HCT116 (cell line): ENCODE measurements around the gene C1QTNF3. TPM values are rescaled to one million over a fixed set of nuclear protein-coding genes. Genes with fewer than 3 reads are reported as not detected.

ENCODE experiments used
- ATAC-seq: fragments of 200-7000 bp; cut with Tn5 transposase; 2 replicates; pipeline ENCODE4 v1.9.1; 2020; ENCODE audit warnings: mild to moderate bottlenecking, moderate library complexity
- BruUV-seq: library from RNA; stranded (reverse); fragments of 400-500 nt; replicated peaks from 2 replicates; lab custom pipeline; 2021; lab: Mats Ljungman, UMichigan
- CTCF ChIA-PET: fragments of 300-600 bp; sonication (Branson Sonifier 250); formaldehyde crosslinking; loops from one replicate; lab custom pipeline; 2021; ENCODE audit warnings: antibody characterized with exemption; lab: Charles Lee
- POLR2A ChIA-PET: fragments of 300-600, 350-600 bp; sonication (Branson Sonifier 250); formaldehyde crosslinking; loops from one replicate; lab custom pipeline; 2021; ENCODE audit warnings: antibody characterized with exemption; lab: Charles Lee
- RAD21 ChIA-PET, 2 experiments: fragments of 300-600 bp; sonication (Branson Sonifier 250); formaldehyde crosslinking; loops; one replicate each; lab custom pipeline; 2023; ENCODE audit warnings: low total read pairs in 2 of 2; ENCODE audit not compliant: uncharacterized antibody in 2 of 2, unreplicated experiment in 2 of 2, low non-redundant PET in 1 of 2; lab: Charles Lee
- DNase-seq: peaks from one replicate; pipeline ENCODE4 v3.0.0-alpha.2; 2010; ENCODE audit warnings: low read depth, low spot score
- H2AFZ ChIP-seq: fragments of 200-600 bp; shearing (Covaris generic), sonication (generic); 2 replicates; pipeline ENCODE4 v1.6.1; 2017; ENCODE audit warnings: low read depth, mixed run types, mixed read lengths, antibody characterized with exemption, low read length; ENCODE audit not compliant: poor library complexity, severe bottlenecking
- H3K27ac ChIP-seq: 2 replicates; pipeline ENCODE4 v1.5.1; 2012; ENCODE audit warnings: low read depth, low read length
- H3K27me3 ChIP-seq: fragments of 200-600 bp; sonication (generic); 2 replicates; pipeline ENCODE4 v1.6.1; 2016; ENCODE audit warnings: mixed run types, low read length, mixed read lengths; ENCODE audit not compliant: insufficient read depth
- H3K36me3 ChIP-seq, 2 experiments: fragments of 200-500 bp in 1 of 2; fragments of 200-600 bp in 1 of 2; sonication (Bioruptor generic) in 1 of 2; sonication (generic) in 1 of 2; 2 replicates each; pipeline versions ENCODE4 v1.5.1 to v1.6.1; 2014 to 2016; ENCODE audit warnings: low read length in 2 of 2, inconsistent platforms in 1 of 2, mixed read lengths in 1 of 2, mixed run types in 1 of 2; ENCODE audit not compliant: insufficient read depth in 2 of 2, control insufficient read depth in 1 of 2
- H3K4me1 ChIP-seq, 2 experiments: fragments of 200-600 bp in 1 of 2; sonication (generic) in 1 of 2; 2 replicates each; pipeline versions ENCODE4 v1.5.1 to v1.6.1; 2012 to 2017; ENCODE audit warnings: low read length in 2 of 2, inconsistent platforms in 1 of 2, mild to moderate bottlenecking in 1 of 2, mixed read lengths in 1 of 2, mixed run types in 1 of 2, moderate library complexity in 1 of 2; ENCODE audit not compliant: insufficient read depth in 2 of 2, control insufficient read depth in 1 of 2
- H3K4me2 ChIP-seq: fragments of 200-600 bp; sonication (generic); 2 replicates; pipeline ENCODE4 v1.6.1; 2017; ENCODE audit warnings: mixed run types, low read length, mixed read lengths
- H3K4me3 ChIP-seq, 2 experiments: fragments of 200-600 bp in 1 of 2; sonication (generic) in 1 of 2; replicated peaks in 1 of 2; 2 replicates each; pipeline ENCODE4 v1.5.1; 2011 to 2016; ENCODE audit warnings: low read length in 2 of 2, control low read depth in 1 of 2, low read depth in 1 of 2, mild to moderate bottlenecking in 1 of 2, mixed read lengths in 1 of 2, mixed run types in 1 of 2
- H3K79me2 ChIP-seq: fragments of 200-600 bp; sonication (generic); 2 replicates; pipeline ENCODE4 v1.6.1; 2017; ENCODE audit warnings: mild to moderate bottlenecking, mixed run types, low read length, moderate library complexity, mixed read lengths; ENCODE audit not compliant: insufficient read depth
- H3K9ac ChIP-seq: fragments of 200-600 bp; sonication (generic); 2 replicates; pipeline ENCODE4 v1.6.1; 2016; ENCODE audit warnings: low read length, mixed read lengths
- H3K9me2 ChIP-seq: fragments of 200-600 bp; sonication (generic), shearing (Covaris generic); 2 replicates; pipeline ENCODE4 v1.6.1; 2017; ENCODE audit warnings: mixed run types, mild to moderate bottlenecking, moderate library complexity; ENCODE audit not compliant: insufficient read depth
- H3K9me3 ChIP-seq, 2 experiments: fragments of 200-500 bp in 1 of 2; fragments of 200-600 bp in 1 of 2; sonication (Bioruptor generic) in 1 of 2; sonication (generic) in 1 of 2; 2 replicates each; pipeline ENCODE4 v1.6.1; 2014 to 2017; ENCODE audit warnings: low read length in 2 of 2, mixed read lengths in 2 of 2, inconsistent platforms in 1 of 2, low read depth in 1 of 2, mild to moderate bottlenecking in 1 of 2, mixed run types in 1 of 2, moderate library complexity in 1 of 2; ENCODE audit not compliant: control insufficient read depth in 1 of 2, insufficient read depth in 1 of 2
- H4K20me1 ChIP-seq: fragments of 200-600 bp; sonication (generic), shearing (Covaris generic); 2 replicates; pipeline ENCODE4 v1.6.1; 2017; ENCODE audit warnings: mixed run types, mild to moderate bottlenecking, moderate library complexity; ENCODE audit not compliant: insufficient read depth
- CBX3 ChIP-seq: IDR thresholded peaks from 2 replicates; pipeline ENCODE4 v1.6.1; 2012; ENCODE audit warnings: low read depth
- CEBPB ChIP-seq: IDR thresholded peaks from 2 replicates; pipeline ENCODE4 v1.6.1; 2012; ENCODE audit warnings: low read depth
- CTCF ChIP-seq, 3 experiments: fragments of 200-600 bp in 1 of 3; sonication (generic) in 1 of 3; IDR thresholded peaks in 2 of 3; conservative IDR thresholded peaks in 1 of 3; 2 replicates each; pipeline ENCODE4 v1.5.1; 2012 to 2017; ENCODE audit warnings: low read depth in 2 of 3, low read length in 2 of 3, antibody characterized with exemption in 1 of 3, borderline replicate concordance in 1 of 3, control low read depth in 1 of 3, mild to moderate bottlenecking in 1 of 3, mixed read lengths in 1 of 3, mixed run types in 1 of 3, moderate library complexity in 1 of 3; ENCODE audit not compliant: insufficient read depth in 1 of 3
- EGR1 ChIP-seq: IDR thresholded peaks from 2 replicates; pipeline ENCODE4 v1.6.1; 2012; ENCODE audit warnings: low read depth
- EZH2 ChIP-seq: fragments of 200-600 bp; sonication (generic); IDR thresholded peaks from 2 replicates; pipeline ENCODE4 v1.6.1; 2017; ENCODE audit warnings: antibody characterized with exemption, mixed run types
- FOSL1 ChIP-seq: IDR thresholded peaks from 2 replicates; pipeline ENCODE4 v1.6.1; 2012; ENCODE audit warnings: low read depth
- POLR2AphosphoS5 ChIP-seq: IDR thresholded peaks from 2 replicates; pipeline ENCODE4 v1.6.1; 2011; ENCODE audit warnings: mild to moderate bottlenecking, low read depth, low read length, moderate library complexity
- REST ChIP-seq: IDR thresholded peaks from 2 replicates; pipeline ENCODE4 v1.6.1; 2012; ENCODE audit warnings: low read depth
- TCF7L2 ChIP-seq: IDR thresholded peaks from 2 replicates; pipeline ENCODE4 v1.7.0; 2011; ENCODE audit warnings: borderline replicate concordance, inconsistent platforms; ENCODE audit not compliant: insufficient read depth, insufficient read length; ENCODE audit errors: extremely low read depth
- ZBTB33 ChIP-seq: IDR thresholded peaks from 2 replicates; pipeline ENCODE4 v1.6.1; 2011; ENCODE audit warnings: mild to moderate bottlenecking, low read length, moderate library complexity; ENCODE audit not compliant: insufficient replicate concordance; ENCODE audit errors: extremely low read depth
- ZNF274 ChIP-seq: fragments of 200-500 bp; sonication (Bioruptor generic); IDR thresholded peaks from 2 replicates; pipeline ENCODE4 v1.6.1; 2014; ENCODE audit warnings: mild to moderate bottlenecking, low read depth, low read length, inconsistent platforms
- intact Hi-C: fragments of 100-400 bp; cut with micrococcal nuclease; formaldehyde crosslinking; loops from 2 replicates; pipeline ENCODE4 v1.10.0; 2022
- total RNA-seq: library from RNA; stranded (reverse); gene quantifications from one replicate; pipeline ENCODE4 v1.2.1, GENCODE V29; 2021; ENCODE audit not compliant: unreplicated experiment

The C1QTNF3 gene
- total RNA-seq, 1 experiment from 2014 or later, result 2.6 TPM

GRCh38 chr5:33999978-34000377, 43.0 kb downstream of the C1QTNF3 start:
- BruUV-seq, result no TSS peak

GRCh38 chr5:33997331-33997983, 45.6 kb downstream of the C1QTNF3 start:
- POLR2A ChIA-PET, result no interaction called here
- H3K36me3 ChIP-seq, result no peaks in the 10 kb centered on the region
- H3K27ac ChIP-seq, result no peak overlapping the region
- H3K9me3 ChIP-seq, result no peaks in the 10 kb centered on the region
- H3K79me2 ChIP-seq, result no peaks in the 10 kb centered on the region
- H3K9me2 ChIP-seq, result no peaks in the 10 kb centered on the region
- RAD21 ChIA-PET, result no interaction called here
- intact Hi-C loops, result loop anchor here (1.0 to 2.0 kb wide), 2 partner anchors 455 to 469 kb away; no protein-coding TSS in a partner anchor
- CTCF ChIA-PET, result interaction anchor here (0.8 to 1.3 kb wide), 5 partner anchors 9 to 467 kb away, joined by 3 to 7 read pairs (median 4); partner anchors contain the start of gene AMACR
- H3K4me3 ChIP-seq, result no peak overlapping the region
- H3K4me1 ChIP-seq, result no peaks in the 10 kb centered on the region
- no peak overlapping the region for H3K9ac ChIP-seq
- no peaks in the 10 kb centered on the region for H3K27me3 ChIP-seq
- no peak overlapping the region for H2AFZ ChIP-seq
- DNase-seq, result peak; percentile 19
- no peaks in the 10 kb centered on the region for H4K20me1 ChIP-seq
- H3K4me2 ChIP-seq, result no peak overlapping the region
- ATAC-seq, result peak; percentile 80
- no TSS peak for BruUV-seq
- TF ChIP-seq CTCF (IDR thresholded peaks at IDR 0.05 in 2 of 3, conservative IDR thresholded peaks at IDR 0.05 in 1 of 3; ENCODE audit: borderline replicate concordance in 1 of 3, insufficient read depth in 1 of 3, low read depth in 2 of 3, low read length in 2 of 3) (peak; percentile 37 to 69 (median 66); a peak in 5 of 6 replicates), ZNF274 (no peak), EZH2 (no peak), FOSL1 (no peak), REST (no peak), POLR2AphosphoS5 (no peak), TCF7L2 (no peak), CEBPB (no peak), EGR1 (no peak), ZBTB33 (no peak)

More at GRCh38 chr5:33999978-34000377, 43.0 kb downstream of the C1QTNF3 start:
- H3K4me3 ChIP-seq, result no peak overlapping the region
- ChIA-PET CTCF (no interaction called here), POLR2A (no interaction called here), RAD21 (no interaction called here)
- intact Hi-C loops, result no loop called here
- no peak for ATAC-seq
- H3K79me2 ChIP-seq, result no peaks in the 10 kb centered on the region
- no peak overlapping the region for H3K27ac ChIP-seq
- no peak for DNase-seq
- no peaks in the 10 kb centered on the region for H3K9me3 ChIP-seq
- no peak overlapping the region for H2AFZ ChIP-seq
- H3K27me3 ChIP-seq, result no peaks in the 10 kb centered on the region
- TF ChIP-seq CBX3, result no peak
- TF ChIP-seq, all 23 proteins: peak for 0
- Histone ChIP-seq H4K20me1 (no peaks in the 10 kb centered on the region), H3K4me2 (no peak overlapping the region), H3K36me3 (no peaks in the 10 kb centered on the region), H3K9me2 (no peaks in the 10 kb centered on the region), H3K9ac (no peak overlapping the region), H3K4me1 (no peaks in the 10 kb centered on the region)
